Smooth muscle cell (in vitro differentiated cells): Measurements from ENCODE around the gene TNK1. TPM values are rescaled to one million over a fixed set of nuclear protein-coding genes. Genes with fewer than 3 reads are reported as not detected.

Experiments used
- DNase-seq: peaks from one replicate; lab custom pipeline; 2025; ENCODE audit not compliant: unreplicated experiment; lab: John Stamatoyannopoulos, UW
- H2AFZ ChIP-seq: fragments of 200-600 bp; sonication (generic); 2 replicates; pipeline ENCODE4 v1.6.0; 2016; ENCODE audit warnings: antibody characterized with exemption, low read depth, mild to moderate bottlenecking
- H3F3A ChIP-seq: fragments of 200-600 bp; sonication (generic); 2 replicates; pipeline ENCODE4 v1.6.0; 2017; ENCODE audit warnings: antibody characterized with exemption, low read depth
- H3K27ac ChIP-seq: fragments of 200-600 bp; sonication (generic); 2 replicates; pipeline ENCODE4 v1.5.1; 2016; ENCODE audit warnings: low read depth, mild to moderate bottlenecking
- H3K27me3 ChIP-seq: fragments of 200-600 bp; sonication (generic); 2 replicates; pipeline ENCODE4 v1.6.1; 2016; ENCODE audit warnings: low read depth, mild to moderate bottlenecking
- H3K36me3 ChIP-seq: fragments of 200-600 bp; sonication (generic); 2 replicates; pipeline ENCODE4 v1.5.1; 2016; ENCODE audit warnings: low read depth
- H3K4me1 ChIP-seq: fragments of 200-600 bp; sonication (generic); 2 replicates; pipeline ENCODE4 v1.5.1; 2016; ENCODE audit warnings: low read depth
- H3K4me2 ChIP-seq: fragments of 200-600 bp; sonication (generic); 2 replicates; pipeline ENCODE4 v1.6.0; 2016; ENCODE audit warnings: mild to moderate bottlenecking
- H3K4me3 ChIP-seq: fragments of 200-600 bp; sonication (generic); 2 replicates; pipeline ENCODE4 v1.5.1; 2016; ENCODE audit warnings: mild to moderate bottlenecking
- H3K79me2 ChIP-seq: fragments of 200-600 bp; sonication (generic); 2 replicates; pipeline ENCODE4 v1.6.0; 2016; ENCODE audit warnings: low read depth, mild to moderate bottlenecking
- H3K9ac ChIP-seq: fragments of 200-600 bp; sonication (generic); 2 replicates; pipeline ENCODE4 v1.6.0; 2016; ENCODE audit warnings: low read depth
- H3K9me3 ChIP-seq: fragments of 200-600 bp; sonication (generic); replicated peaks from 2 replicates; pipeline ENCODE4 v1.5.1; 2016; ENCODE audit warnings: low read depth
- H4K20me1 ChIP-seq: fragments of 200-600 bp; sonication (generic); 2 replicates; pipeline ENCODE4 v1.6.0; 2016; ENCODE audit warnings: low read depth
- CTCF ChIP-seq: fragments of 200-600 bp; sonication (generic); IDR thresholded peaks from 2 replicates; pipeline ENCODE4 v1.5.1; 2017; ENCODE audit warnings: borderline replicate concordance, mild to moderate bottlenecking, antibody characterized with exemption; ENCODE audit not compliant: insufficient read depth, poor library complexity, severe bottlenecking
- WGBS: methylation state at CpG from one replicate; pipeline ENCODE4 v1.1.7; 2016; ENCODE audit warnings: low lambda C conversion rate; 5-methylcytosine and 5-hydroxymethylcytosine counted together
- polyA plus RNA-seq: library from polyadenylated mRNA; unstranded; fragments of >200 nt; fragmentation: Nextera tagmentation; extraction: Ambion mirVana; gene quantifications from 2 replicates; pipeline ENCODE4 v1.2.1, GENCODE V29; 2016
- total RNA-seq: library from RNA; depleted of rRNA; stranded (reverse); fragments of >200 nt; gene quantifications from 2 replicates; pipeline ENCODE4 v1.2.3, GENCODE V29; 2014

The TNK1 gene
- total and polyA plus RNA-seq, 2 experiments from 2014 or later, result 3.6 to 6.3 TPM

DNA sequence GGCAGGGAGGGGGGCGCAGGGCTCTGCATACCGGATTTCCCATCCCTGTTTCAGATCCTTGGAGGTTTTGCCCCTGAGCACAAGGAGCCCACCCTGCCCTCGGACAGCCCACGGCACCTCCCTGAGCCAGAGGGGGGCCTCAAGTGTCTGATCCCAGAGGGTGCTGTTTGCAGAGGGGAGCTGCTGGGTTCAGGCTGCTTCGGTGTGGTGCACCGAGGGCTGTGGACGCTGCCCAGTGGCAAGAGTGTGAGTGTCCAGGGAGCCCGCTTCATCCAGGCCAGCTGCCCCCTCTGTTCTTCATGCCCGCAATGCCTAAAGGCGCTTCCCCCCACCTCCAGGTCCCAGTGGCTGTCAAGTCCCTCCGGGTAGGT is 2.5 kb downstream of the TNK1 start:
- TF ChIP-seq CTCF, result no peak
- no peak overlapping the region for H2AFZ ChIP-seq
- no peak overlapping the region for H3K9ac ChIP-seq
- no peaks in the 10 kb centered on the region for H3K36me3 ChIP-seq
- peaks cover 22% of the 10 kb centered on the region for H3K27me3 ChIP-seq
- no peak for DNase-seq
- H3K9me3 ChIP-seq, result no peaks in the 10 kb centered on the region
- H3K4me2 ChIP-seq, result peak overlapping the region; percentile 85
- H3K79me2 ChIP-seq, result no peaks in the 10 kb centered on the region
- H3F3A ChIP-seq, result peaks cover 6% of the 10 kb centered on the region
- no peaks in the 10 kb centered on the region for H4K20me1 ChIP-seq
- peaks cover 19% of the 10 kb centered on the region for H3K4me1 ChIP-seq
- no peak overlapping the region for H3K27ac ChIP-seq
- 87% methylated on average over 11 of the region's 11 CpGs for WGBS
- H3K4me3 ChIP-seq, result no peak overlapping the region

DNA sequence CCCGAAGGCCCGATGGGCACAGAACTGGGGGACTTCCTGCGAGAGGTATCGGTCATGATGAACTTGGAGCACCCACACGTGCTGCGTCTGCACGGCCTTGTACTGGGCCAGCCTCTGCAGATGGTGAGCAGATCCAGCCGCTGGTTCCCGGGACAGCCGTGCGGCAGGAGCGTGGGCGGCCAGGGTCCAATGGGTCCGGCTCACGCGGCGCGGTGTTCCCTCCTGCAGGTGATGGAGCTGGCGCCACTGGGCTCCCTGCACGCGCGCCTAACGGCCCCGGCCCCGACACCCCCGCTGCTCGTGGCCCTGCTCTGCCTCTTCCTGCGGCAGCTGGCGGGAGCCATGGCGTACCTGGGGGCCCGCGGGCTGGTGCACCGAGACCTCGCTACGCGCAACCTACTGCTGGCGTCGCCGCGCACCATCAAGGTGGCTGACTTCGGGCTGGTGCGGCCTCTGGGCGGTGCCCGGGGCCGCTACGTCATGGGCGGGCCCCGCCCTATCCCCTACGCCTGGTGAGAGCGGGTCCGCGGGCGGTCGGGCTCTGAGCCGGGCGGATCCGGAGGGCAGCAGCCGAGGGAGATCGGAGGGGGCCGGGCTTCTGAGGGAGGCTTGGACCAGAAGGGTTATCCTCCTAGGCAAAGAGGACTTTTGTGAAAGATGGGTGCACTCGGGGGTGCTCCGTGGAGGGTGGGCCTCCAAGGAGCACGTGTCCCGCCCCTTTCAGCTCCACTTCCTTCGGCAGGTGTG is 3.0 kb downstream of the TNK1 start:
- no peak for TF ChIP-seq CTCF
- peak overlapping the region; percentile 40 for H3K4me3 ChIP-seq
- WGBS, result 23% methylated on average over 64 of the region's 65 CpGs

GRCh38 chr17:7384489-7385081 is 3.7 kb downstream of the TNK1 start:
- Histone ChIP-seq H4K20me1 (peaks cover 5% of the 10 kb centered on the region), H3K4me1 (peaks cover 19% of the 10 kb centered on the region), H3K9me3 (no peaks in the 10 kb centered on the region), H3K4me2 (peak overlapping the region; percentile 85), H3K4me3 (peak overlapping the region; percentile 40), H2AFZ (no peak overlapping the region), H3K9ac (no peak overlapping the region), H3K36me3 (no peaks in the 10 kb centered on the region), H3F3A (peaks cover 6% of the 10 kb centered on the region), H3K79me2 (no peaks in the 10 kb centered on the region), H3K27ac (no peak overlapping the region), H3K27me3 (peaks cover 21% of the 10 kb centered on the region)
- no peak for DNase-seq
- WGBS, result 65% methylated on average over 22 of the region's 23 CpGs
- TF ChIP-seq CTCF, result no peak

More for the DNA sequence above, 3.0 kb downstream of the TNK1 start:
- H4K20me1 ChIP-seq, result no peaks in the 10 kb centered on the region
- no peak overlapping the region for H3K27ac ChIP-seq
- peak overlapping the region; percentile 85 for H3K4me2 ChIP-seq
- H3K27me3 ChIP-seq, result peaks cover 22% of the 10 kb centered on the region
- no peak overlapping the region for H3K9ac ChIP-seq
- H2AFZ ChIP-seq, result no peak overlapping the region
- peaks cover 6% of the 10 kb centered on the region for H3F3A ChIP-seq
- peaks cover 19% of the 10 kb centered on the region for H3K4me1 ChIP-seq
- H3K9me3 ChIP-seq, result no peaks in the 10 kb centered on the region
- no peaks in the 10 kb centered on the region for H3K79me2 ChIP-seq
- no peak for DNase-seq
- H3K36me3 ChIP-seq, result no peaks in the 10 kb centered on the region
